GM13976 (cell line): ENCODE results near the gene DPH3.

Experiments used
- DNase-seq: peaks from one replicate; pipeline ENCODE4 v3.0.0; 2012; ENCODE audit warnings: low spot score
- in situ Hi-C: fragments of 300-500 bp; cut with MboI; formaldehyde crosslinking; loops from one replicate; pipeline ENCODE4 v1.12.0; 2022; ENCODE audit warnings: low sequenced_read_pairs, mixed read lengths, inconsistent platforms; ENCODE audit not compliant: unreplicated experiment
- TF ChIP-seq, protein P1 (sequence below): IDR thresholded peaks from 2 replicates; pipeline ENCODE4 v1.5.1; 2012; ENCODE audit warnings: borderline replicate concordance, mild to moderate bottlenecking; ENCODE audit not compliant: insufficient read depth; ENCODE audit errors: extremely low read depth, missing control alignments, control extremely low read depth

Gene DPH3

DNA sequence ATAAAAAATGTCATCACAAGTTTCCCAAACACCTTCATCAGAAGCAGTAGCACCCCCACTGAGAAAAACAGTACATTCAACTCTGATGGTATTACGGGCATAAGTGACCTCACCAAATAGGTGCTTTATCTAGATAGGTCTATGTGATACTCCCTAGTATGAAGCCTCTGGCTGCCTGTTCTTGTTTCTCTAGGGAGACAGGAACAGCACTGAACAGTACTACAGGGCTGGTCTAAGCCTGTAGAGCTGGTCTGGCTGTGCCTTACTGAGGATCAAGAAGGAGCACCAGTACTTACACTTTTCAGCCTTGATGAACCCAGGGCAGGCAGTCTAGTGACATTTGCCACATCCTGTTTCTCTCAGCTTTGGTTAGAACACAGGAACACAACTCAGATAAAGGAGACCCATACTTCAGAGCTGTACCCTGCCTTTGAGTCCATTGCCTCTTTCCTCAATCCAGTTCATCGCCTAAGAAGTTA is 36.2 kb upstream of the DPH3 start:
- no peak for DNase-seq
- in situ Hi-C loops, result no loop called here
- TF ChIP-seq, protein P1, sequence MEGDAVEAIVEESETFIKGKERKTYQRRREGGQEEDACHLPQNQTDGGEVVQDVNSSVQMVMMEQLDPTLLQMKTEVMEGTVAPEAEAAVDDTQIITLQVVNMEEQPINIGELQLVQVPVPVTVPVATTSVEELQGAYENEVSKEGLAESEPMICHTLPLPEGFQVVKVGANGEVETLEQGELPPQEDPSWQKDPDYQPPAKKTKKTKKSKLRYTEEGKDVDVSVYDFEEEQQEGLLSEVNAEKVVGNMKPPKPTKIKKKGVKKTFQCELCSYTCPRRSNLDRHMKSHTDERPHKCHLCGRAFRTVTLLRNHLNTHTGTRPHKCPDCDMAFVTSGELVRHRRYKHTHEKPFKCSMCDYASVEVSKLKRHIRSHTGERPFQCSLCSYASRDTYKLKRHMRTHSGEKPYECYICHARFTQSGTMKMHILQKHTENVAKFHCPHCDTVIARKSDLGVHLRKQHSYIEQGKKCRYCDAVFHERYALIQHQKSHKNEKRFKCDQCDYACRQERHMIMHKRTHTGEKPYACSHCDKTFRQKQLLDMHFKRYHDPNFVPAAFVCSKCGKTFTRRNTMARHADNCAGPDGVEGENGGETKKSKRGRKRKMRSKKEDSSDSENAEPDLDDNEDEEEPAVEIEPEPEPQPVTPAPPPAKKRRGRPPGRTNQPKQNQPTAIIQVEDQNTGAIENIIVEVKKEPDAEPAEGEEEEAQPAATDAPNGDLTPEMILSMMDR, result no peak

DNA sequence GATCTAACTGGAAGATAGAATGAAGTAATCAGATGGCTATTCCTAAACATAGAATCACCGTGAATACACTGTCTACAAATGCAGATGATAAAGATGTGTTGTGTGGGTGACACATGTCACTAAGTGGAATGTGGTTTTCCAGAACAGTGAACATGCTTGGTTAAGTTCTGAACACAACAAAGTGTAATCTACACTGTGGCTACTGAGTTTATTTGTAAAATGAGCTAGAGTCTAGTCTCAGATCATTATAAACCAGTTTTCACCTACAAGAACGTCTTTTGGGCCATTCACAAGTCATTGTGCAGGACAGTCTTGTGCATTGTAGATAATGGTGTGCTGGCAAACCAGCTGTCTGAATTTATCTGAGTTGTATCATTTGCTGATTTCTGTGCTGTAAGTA is 35.6 kb upstream of the DPH3 start:
- in situ Hi-C loops, result no loop called here
- no peak for DNase-seq
- TF ChIP-seq, protein P1, result no peak

DNA sequence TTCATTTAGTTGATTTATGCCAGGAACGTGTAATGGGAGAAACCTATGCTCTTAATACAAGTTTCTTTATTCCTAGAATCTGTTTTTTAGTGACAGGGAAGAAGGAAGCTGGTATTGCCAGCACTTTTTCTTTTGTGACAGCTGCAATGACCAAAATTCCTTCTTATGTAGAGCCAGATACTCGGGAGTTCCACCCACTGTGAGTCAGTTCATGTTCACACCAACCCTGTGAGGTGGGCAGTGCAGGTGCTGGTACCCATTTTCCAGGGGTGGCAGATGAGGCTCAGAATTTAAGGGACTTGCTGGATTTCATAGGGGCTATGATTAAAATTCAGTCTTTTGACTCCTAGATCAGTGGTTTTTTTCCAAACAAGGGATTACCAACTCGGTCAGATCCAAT is 35.0 kb upstream of the DPH3 start:
- no peak for DNase-seq
- TF ChIP-seq, protein P1, result no peak
- in situ Hi-C loops, result loop anchor here (25.0 kb wide), 1 partner anchor 913 kb away; no protein-coding TSS in a partner anchor

- TF ChIP-seq, protein P1, result no peak
- DNase-seq, result no peak
- in situ Hi-C loops, result loop anchor here (25.0 kb wide), 1 partner anchor 913 kb away; no protein-coding TSS in a partner anchor
Observed at GRCh38 chr3:16298891-16299290, 34.1 kb upstream of the DPH3 start.

GRCh38 chr3:16297997-16298885 is 33.5 kb upstream of the DPH3 start:
- TF ChIP-seq, protein P1, result no peak
- in situ Hi-C loops, result loop anchor here (25.0 kb wide), 1 partner anchor 914 kb away; no protein-coding TSS in a partner anchor
- DNase-seq, result no peak

DNA sequence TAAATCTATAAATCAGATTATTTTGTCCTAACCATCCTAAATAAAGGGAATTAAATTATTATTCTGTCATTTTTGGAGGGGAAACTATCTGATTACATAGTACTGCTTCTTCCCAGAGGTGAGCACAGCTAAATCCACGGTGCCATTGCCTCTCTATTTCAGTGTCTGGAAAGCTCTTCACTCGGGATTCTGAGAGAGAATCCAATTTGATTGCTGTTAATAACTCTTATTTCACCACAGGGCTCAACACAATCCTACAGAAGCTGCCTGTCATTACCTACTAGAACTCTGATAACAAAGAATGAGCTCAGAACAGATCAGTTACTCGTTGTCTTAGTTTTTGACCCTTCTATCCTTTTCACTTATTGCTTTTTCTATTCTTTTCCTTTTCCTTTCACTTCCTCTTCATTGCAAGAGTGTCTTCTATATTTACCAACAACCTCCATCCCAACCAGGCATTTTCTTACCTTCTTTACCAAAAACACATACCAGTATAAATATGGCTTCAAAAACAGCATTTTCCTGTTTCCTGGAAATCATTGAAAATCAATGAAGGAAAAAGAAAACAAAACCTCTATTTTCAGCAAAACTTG is 30.7 kb upstream of the DPH3 start:
- in situ Hi-C loops, result loop anchor here (25.0 kb wide), 1 partner anchor 917 kb away; no protein-coding TSS in a partner anchor
- TF ChIP-seq, protein P1, result no peak
- no peak for DNase-seq
